RPMI7951 (cell line): ENCODE measurements around the gene FIGNL1. TPM values are rescaled to one million over a fixed set of nuclear protein-coding genes. Genes with fewer than 3 reads are reported as not detected.

Experiments used
- DNase-seq: peaks from one replicate; pipeline ENCODE4 v3.0.0-alpha.2; 2012; ENCODE audit warnings: low read depth
- total RNA-seq: library from RNA; depleted of rRNA; stranded (reverse); fragments of >200 nt; shearing (Covaris generic); gene quantifications from 2 replicates; pipeline ENCODE4 v1.2.3, GENCODE V29; 2014

The FIGNL1 gene
- total RNA-seq, 1 experiment from 2014 or later, result 72.3 TPM

DNA sequence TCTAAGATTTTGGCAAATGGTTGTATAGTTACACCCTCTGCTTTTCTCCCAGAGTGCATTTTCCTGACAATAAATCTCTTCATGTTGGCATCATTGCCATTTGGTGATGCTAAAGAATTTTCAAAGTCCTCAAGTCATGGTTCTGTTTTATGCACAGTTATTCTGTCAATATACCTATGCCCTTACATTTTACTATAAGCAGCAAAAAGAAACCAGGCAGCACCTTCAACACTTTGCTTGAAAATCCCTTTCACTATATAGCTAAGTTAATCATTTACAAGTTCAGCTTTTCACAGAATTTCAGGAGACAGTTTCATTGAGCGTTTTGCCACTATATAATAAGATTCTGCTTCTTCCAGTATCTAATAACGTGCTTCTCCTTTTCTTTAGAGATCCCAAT, 22.6 kb downstream of the FIGNL1 start:
- DNase-seq, result no peak

DNA sequence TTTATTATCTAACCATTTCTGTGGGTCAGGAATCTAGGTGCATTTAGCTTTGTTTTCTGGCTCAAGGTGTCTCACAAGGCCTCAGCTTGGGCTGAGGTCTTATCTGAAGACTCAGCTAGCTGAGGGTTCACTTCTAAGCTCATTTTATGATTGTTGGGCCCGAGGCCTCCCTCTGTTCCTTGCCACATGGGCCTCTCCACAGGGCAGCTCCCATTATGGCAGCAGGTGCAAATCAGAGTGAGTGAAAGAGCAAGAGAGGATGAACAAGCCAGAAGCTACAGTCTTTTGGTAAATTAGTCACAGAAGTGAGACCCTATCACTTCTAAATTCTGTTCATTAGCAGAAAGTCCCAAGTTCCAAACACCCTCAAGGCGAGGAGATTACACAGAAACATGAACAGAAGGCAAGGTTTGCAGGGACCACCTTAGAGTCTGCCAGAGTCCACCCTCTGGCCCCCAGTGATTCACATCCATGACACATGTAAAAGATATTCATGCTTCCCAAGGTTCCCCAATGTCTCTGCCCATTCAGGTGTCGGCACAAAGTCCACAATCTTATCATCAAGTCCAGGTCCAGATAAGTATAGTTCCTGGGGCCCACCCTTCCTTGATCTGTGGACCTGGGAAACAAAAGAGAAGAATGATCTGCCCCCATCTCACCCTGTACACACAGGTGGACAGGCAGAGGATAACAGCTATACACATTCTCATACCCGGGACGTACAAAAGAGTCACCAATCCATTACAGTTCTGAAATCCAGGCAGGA, 23.7 kb downstream of the FIGNL1 start:
- no peak for DNase-seq

DNA sequence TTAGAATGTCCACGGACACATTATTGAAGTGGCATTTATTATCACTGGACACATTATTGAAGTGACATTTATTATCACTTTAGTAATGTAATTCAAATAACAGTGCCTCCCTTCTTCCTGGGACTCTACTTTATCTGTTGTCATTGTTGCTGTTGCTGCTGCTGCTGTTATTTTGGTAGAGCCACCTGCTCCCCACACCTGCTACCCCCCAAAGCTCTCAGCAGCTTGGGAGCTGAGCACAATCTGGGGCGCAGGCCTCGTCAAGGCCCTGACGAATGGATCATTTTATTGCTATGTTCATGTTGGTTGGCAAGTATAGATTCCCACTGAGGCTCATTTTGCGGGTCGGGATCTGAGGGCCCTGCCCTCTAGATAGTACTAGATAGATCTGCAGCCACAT, 24.8 kb downstream of the FIGNL1 start:
- no peak for DNase-seq

DNA sequence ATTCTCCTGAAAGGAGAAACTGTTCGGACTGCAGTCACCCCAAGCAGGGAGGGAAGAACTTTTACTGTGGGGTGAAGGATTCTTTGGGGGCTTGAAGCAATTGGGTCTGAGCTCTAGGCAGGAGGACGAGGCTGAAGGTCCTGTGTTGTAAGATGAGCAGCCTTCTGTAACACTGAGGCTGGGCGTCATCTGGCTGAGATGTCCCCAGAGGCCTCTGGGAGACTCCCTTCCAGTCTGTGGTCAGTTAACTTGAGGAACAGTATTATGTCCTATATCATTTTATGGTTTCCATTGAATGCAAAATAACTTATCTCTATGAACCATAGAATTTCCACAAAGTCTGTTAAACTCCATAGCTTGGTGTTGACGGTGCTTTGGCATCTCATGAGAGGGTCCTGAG, 26.3 kb downstream of the FIGNL1 start:
- no peak for DNase-seq

DNA sequence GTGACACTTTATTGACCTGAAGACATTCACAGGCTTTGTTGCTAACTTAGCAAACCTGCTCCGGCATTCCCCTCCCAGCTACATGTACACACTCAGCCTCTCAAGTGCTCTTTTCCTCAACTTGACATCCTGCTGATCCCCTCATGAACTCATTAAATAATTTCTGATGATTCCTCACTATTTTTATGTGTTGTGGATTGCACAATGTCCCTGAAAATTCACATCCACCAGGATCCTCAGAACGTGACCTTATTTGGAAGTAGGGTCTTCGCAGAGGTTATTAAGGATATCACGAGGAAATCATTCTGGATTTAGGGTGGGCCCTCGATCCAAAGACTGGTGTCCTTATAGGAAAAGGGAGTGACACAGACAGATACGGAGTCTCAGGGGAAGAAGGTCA, 27.3 kb downstream of the FIGNL1 start:
- DNase-seq, result no peak

DNA sequence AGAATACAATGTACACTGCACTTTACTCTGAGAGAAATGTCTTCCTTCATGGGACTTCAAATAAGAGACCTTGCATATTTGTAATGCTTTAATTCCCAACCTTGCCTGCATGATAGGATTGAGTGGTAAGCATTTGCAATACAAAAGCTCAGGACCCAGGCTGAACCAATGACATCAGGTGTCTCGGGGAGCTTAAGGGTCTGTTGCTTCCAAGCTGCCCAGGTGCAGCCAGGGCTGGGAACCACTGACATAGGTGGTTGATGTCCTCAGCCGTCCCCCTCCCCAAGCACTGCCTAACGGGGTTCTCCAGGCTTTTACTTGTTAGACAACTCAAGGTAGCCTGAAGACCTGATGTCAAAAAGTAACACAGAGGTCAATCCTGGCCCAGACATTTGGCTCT, 29.1 kb downstream of the FIGNL1 start:
- DNase-seq, result no peak

DNA sequence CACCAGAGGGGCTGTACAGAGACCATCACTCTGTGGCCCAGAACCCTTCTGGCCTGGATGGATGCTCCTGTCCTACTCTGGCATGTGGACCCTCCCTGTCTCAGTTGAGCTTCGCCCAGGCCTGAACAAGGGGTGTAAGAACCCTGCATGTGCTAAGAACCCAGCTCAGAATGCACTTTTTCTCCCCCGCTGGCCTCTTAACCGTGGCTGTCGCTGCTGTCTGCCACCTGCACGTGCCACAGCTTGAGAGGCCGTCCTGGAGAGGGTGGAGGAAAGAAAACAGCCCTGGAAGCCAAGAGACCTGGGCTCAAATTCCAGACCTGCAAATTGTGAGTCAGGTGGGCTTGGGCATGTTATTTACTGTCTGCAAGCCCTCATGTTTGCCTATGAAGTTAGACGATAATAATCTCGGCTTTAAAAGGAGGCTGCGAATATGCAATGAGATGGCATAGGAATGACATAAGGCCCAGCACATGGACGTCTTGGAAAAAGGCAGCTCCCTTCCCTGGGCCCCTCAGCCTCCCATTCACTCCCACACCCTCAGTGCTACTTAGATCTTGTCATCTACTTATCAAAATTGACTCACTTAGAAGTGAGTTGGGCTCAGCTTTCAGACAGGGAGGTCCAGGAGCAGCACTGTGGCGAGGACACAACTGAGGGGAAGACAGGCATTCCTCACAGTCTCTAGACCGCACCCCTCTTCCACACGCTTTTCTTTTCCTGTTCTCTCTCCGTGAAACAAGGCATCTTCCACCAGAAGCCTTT, 31.4 kb downstream of the FIGNL1 start:
- no peak for DNase-seq

DNA sequence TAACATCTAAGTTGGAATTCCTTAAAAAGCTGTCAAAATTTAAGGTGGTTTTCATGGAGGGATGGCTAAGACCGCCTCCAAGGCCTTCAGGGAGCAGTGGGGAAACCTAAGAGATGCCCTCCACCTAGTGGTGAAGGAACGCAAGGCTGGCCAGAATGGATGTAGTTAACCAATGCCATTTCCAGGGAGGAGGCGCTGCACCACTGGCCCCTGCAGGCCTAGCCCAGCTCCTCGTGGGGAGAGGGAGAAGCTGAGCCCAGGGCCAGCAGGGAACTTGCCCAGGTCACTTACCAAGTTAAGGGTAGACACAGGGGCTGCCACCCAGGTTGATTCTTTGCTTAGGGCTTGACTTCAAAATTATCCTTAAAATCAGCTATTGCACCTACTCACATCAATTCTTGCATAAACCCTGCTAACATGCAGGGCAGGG, 32.0 kb downstream of the FIGNL1 start:
- peak; percentile 82 for DNase-seq

DNA sequence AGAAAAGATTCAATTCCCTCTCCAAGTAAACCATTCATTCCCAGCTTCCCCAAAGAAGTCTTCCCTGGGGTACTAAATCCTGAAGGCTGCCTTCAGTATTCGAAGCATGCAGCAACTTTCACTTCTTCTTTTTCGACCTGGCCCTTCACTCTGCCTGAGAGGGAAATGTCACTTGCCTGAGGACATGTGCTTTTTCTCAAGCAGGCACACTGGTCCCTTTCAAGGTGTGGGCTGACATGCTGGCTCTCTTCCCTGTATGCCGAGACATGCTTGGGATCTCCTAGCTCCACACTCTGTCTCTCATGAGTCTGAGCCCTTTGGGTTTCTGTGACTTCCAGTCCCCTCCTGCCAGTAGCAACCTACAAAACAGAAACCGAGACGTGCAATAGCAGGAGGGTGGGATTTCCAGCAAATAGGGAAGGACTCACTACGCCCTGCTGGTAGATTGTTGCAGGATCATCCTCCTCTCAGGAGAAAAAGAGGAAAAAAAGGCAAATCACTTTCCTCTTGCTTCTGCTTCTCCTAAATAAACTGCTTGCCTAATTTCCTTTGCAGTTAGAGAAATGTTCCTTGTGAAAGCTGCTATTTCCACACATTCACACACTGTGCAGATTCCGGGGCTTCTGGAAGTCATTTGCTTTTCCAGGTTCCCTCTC, 33.5 kb downstream of the FIGNL1 start:
- DNase-seq, result peak; percentile 15

DNA sequence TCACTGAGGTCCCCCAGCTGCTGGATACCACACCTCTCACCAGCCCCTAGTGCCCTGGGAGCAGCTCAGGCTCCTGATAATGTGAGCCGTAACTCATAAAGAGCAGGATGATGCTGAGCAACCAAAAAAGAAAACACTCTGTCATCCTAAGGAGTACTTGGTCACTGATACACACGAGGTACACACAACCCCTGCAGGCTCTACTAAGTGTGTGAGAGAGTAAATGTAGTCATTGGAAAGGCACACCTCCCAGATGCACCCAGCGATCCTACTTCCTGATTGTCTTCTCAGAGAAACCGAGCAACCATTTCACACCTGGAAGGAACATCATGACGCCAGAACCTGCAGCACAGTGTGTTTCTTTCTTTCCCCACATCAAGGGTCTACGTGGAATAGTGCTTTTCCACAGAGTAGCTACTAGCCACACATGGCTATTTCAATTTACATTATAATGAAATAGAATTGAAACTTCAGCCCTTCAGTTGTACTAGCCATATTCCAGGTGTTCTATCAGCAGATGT, 34.2 kb downstream of the FIGNL1 start:
- no peak for DNase-seq

DNA sequence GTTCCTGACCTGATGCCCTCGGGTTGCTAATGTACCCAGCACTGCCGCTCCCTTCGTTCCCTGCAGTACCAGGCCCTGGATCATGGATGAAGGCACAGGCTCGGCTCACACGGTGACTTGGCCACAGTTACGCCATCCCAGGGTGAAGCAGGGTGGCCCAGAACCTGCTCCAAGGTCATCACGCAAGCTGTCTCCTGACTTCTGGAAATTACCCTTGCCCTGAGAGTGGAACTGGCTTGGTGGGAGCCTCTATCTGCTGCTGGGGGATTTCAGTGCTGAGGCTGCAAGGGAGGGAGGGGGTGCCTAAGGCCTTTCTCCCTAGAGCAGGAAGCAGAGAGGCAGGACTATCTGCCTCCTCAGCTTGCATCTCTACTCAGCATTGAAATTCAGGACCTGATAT, 36.6 kb downstream of the FIGNL1 start:
- no peak for DNase-seq

DNA sequence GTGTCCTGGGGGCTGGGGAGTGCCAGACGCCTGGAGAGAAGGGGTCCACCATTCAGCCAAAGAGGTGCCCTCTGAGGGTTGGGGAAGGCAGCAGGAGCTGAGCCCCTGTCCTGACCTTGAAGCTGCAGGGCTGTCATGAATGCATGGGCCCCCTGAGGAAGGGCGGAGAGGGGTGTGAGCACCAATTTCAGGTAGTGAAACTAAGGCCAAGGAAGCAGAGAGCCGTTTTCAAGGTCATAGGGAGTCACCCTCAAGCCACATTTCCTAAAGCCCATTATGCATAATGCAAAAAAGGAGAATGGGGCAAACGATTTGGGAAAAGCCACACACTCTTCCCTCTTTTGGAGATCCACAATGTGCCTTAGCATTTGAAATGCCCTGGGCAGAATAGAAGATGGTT, 37.2 kb downstream of the FIGNL1 start:
- DNase-seq, result no peak

DNA sequence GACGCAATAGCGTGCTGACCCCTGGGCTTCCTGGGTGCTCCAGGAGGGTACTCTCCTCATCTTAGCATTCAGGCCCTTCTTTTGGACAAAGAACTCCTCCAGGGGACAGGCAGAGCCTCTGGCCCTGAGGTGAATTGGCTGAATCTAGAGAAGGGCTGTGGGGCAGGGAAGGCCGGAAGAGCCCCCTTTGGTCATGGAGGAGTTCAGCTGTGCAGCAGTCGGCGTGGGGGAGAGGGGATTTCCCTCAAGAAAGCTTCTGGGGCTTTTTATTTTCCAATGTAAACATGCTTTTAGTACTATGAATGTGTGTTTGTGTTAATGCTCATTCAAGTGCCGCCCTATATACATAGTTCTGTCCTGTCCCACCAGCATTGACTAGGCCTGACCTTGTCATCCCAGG, 38.8 kb downstream of the FIGNL1 start:
- no peak for DNase-seq

DNA sequence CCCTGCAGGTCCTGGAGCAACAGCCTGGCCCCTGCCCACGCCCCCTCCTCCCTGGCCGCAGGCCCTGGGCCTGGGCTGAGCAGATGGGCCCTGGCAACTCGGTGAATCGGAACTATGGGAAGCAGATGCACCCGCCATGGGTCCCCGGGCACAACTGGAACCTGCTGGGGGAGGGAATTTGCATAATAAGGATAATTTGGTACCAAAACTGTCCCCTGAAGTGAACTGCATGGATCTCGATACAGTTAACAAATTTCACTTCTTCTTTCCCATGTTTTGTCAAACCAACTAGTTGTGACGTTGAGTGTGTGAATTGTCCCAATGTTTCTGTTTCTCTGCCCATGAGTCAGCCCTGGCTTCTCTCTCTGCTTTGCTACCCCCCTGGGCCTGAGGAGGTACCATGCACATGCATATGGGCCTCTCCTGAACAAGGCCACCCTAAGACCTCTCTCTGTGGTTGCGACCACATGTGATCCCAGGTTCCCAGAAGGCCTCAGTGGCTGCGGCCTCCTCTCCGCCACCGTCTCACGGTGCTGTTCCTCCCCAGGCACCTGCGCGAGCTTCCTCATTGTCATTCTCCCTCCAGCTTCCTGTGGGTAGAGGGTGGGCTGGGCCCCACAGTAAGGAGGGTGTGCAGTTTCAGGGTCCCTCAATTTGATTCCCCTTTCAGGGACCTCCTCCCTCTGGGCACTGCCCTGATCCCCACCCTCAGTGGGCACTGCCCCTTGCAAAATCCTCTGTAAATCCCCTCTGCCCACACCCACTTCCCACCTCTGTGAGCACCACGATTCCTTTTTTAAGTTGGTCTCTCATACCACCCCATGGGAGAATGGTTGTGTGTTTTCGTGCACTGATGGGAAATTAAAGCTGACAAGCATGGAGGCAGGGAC, 40.0 kb downstream of the FIGNL1 start:
- no peak for DNase-seq

DNA sequence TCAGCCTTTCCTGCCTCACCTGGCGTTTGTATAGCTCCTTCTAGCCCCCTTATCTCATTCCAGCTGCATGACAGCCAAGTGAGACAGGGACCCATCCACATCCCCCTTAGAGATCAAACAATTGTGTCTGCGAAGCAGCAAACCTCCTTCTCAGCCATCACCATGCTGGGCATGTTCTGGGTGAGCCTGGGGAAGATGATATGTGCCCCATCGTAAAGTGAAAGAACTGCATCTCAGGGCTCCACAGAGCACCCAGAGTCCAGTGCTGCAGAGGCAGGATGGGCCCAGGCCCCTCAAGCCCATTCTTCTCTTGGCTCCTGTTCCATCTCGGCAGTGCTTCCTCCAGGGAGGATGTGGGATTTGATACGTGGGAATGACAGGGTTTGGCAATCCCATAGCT, 43.2 kb downstream of the FIGNL1 start:
- no peak for DNase-seq

DNA sequence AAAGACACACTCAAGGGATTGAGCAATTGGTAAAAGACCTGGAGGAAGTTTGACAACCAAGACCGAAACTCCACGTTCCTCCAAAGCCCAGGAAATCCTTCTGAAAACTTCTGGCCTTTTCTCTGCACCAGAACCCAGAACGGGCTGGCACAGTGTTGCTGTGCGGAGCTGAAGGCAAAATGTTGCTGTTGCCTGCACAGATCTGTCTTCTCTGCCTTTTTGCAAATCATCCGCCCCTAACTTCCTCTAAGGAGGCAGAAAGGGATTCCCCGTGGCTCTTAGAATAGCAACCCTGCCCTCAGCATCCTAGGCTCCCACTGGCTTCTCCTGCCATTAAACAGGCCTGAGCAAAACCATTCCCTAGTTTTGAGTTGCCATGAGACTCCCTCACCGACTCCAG, 44.9 kb downstream of the FIGNL1 start:
- no peak for DNase-seq

DNA sequence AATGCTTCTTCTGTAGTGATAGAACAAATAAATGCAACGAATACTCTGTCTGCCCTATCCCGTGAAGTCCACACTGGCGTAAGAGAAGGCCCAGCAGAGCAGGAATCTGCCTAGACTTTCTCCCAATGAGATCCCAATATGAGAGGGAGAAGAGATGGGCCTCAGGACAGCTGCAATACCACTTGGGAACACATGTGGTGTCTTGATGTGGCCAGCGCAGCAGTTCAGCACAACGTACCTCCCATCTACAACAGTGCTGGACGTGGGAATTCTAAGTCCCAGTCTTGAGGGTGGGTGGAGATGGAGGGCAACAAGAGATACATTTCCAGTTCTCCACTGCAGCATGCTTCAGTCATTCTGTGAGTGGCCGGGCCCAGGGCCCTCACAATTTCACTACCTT, 45.8 kb downstream of the FIGNL1 start:
- DNase-seq, result peak; percentile 15

DNA sequence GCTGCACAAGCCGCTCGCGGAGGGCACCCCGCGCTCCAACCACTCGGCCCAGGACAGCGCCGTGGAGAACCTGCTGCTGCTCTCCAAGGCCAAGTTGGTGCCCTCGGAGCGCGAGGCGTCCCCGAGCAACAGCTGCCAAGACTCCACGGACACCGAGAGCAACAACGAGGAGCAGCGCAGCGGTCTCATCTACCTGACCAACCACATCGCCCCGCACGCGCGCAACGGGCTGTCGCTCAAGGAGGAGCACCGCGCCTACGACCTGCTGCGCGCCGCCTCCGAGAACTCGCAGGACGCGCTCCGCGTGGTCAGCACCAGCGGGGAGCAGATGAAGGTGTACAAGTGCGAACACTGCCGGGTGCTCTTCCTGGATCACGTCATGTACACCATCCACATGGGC, 50.0 kb downstream of the FIGNL1 start:
- DNase-seq, result no peak

DNA sequence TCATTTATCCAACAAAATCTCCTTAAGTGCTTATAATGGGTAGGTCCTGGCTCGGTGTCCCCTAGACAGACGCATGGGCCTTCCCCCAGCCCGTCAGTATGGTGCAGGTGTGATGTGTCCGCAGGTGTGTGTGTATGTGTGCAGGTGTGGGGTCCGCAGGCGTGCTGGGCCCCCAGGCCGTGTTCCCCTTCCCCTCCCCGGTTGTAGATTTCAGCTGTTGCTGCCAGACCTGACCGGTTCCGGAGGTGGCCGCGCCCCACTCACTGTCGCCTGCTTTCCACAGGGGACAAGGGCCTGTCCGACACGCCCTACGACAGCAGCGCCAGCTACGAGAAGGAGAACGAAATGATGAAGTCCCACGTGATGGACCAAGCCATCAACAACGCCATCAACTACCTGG, 50.5 kb downstream of the FIGNL1 start:
- DNase-seq, result no peak

DNA sequence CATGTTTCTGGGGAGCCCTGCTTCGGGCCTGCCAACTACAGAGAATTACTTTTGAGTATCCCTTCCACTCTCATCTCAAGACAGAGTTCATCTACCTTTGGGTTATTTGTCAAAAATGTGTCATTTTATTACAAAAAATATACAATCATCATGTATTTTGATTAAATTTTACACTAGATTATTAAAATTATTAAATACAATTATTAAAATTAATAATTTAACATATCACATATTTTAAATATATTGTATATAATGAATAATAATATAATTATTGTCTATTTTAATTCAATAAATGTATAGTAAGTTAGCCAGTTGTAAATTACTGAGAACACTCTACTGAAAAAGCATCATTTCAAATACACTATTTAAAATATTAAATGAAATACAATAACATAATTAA, 50.9 kb downstream of the FIGNL1 start:
- no peak for DNase-seq

DNA sequence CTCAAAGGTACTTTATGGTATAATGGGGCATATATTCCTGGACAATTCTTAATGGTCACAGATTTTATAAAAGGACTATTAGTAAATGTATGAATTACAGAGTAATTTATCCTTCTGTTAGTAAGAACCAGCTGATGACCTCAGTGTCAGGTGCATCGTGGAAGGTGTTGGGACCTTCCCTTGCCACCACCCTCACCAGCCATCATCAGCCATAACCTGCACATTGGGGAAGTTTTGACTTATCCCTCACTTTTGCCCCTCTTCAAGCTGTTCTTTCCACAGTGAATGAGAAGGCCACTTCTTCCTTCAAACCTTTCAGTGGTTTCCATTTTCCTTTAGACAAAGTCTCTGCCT, 52.2 kb downstream of the FIGNL1 start:
- DNase-seq, result no peak
